HepG2 (cell line): ENCODE data around the gene GFER. TPM values are rescaled to one million over a fixed set of nuclear protein-coding genes. Genes with fewer than 3 reads are reported as not detected.

Source experiments
- DMAP1 ChIP-seq: IDR thresholded peaks from 2 replicates; pipeline ENCODE4 v1.6.1; 2016
- MYNN ChIP-seq: sonication (generic); formaldehyde crosslinking; IDR thresholded peaks from 2 replicates; pipeline ENCODE4 v1.4.0; 2020; ENCODE audit warnings: mild to moderate bottlenecking, low read depth, missing genetic modification reagents
- RAD21 ChIP-seq: fragments of 450-650 bp; formaldehyde crosslinking; IDR thresholded peaks from 2 replicates; pipeline ENCODE4 v1.5.0; 2020; ENCODE audit warnings: mild to moderate bottlenecking
- RBFOX2 ChIP-seq: fragments of 200-400 bp; formaldehyde crosslinking; IDR thresholded peaks from 2 replicates; pipeline ENCODE4 v1.6.1; 2017; ENCODE audit warnings: low read depth, mild to moderate bottlenecking, low read length
- RBM22 ChIP-seq: fragments of 200-400 bp; formaldehyde crosslinking; optimal IDR thresholded peaks from 2 replicates; pipeline ENCODE3; 2017; ENCODE audit warnings: mild to moderate bottlenecking, low read length, moderate library complexity
- SALL1 ChIP-seq: sonication (generic); formaldehyde crosslinking; IDR thresholded peaks from 2 replicates; pipeline ENCODE4 v1.8.0; 2022; ENCODE audit warnings: mild to moderate bottlenecking, missing genetic modification reagents
- SALL2 ChIP-seq: sonication (generic); formaldehyde crosslinking; IDR thresholded peaks from 2 replicates; pipeline ENCODE4 v1.8.1; 2023; ENCODE audit warnings: mild to moderate bottlenecking, missing genetic modification reagents, inconsistent platforms
- ZNF292 ChIP-seq: sonication (generic); formaldehyde crosslinking; IDR thresholded peaks from 2 replicates; pipeline ENCODE4 v1.8.1; 2022; ENCODE audit warnings: mild to moderate bottlenecking, low read depth, missing genetic modification reagents, borderline replicate concordance
- ZNF644 ChIP-seq: IDR thresholded peaks from 2 replicates; pipeline ENCODE4 v1.6.1; 2016; ENCODE audit warnings: low read depth
- ZNF766 ChIP-seq: sonication (generic); formaldehyde crosslinking; IDR thresholded peaks from 2 replicates; pipeline ENCODE4 v1.5.0; 2020; ENCODE audit warnings: missing genetic modification reagents, borderline replicate concordance
- ZNF781 ChIP-seq: sonication (generic); formaldehyde crosslinking; IDR thresholded peaks from 2 replicates; pipeline ENCODE4 v1.5.1; 2020; ENCODE audit warnings: borderline replicate concordance, mild to moderate bottlenecking, missing genetic modification reagents; ENCODE audit errors: not compliant biosample characterization
- polyA plus RNA-seq, 8 experiments: library from polyadenylated mRNA; depleted of rRNA in 3 of 8; stranded (reverse) in 7 of 8; unstranded in 1 of 8; fragments of >200 nt; fragmentation: Illumina TruSeq in 4 of 8; extraction: Trizol in 4 of 8; gene quantifications; 2 replicates each; pipeline versions ENCODE4 v1.2.1 to v1.2.3, GENCODE V29; 2011 to 2016; ENCODE audit warnings: low read depth in 4 of 8, missing spikeins in 1 of 8, mixed read lengths in 1 of 8; ENCODE audit not compliant: insufficient read depth in 1 of 8
- total RNA-seq, 5 experiments: library from RNA; depleted of rRNA; stranded (reverse); fragments of >200 nt; fragmentation: Illumina TruSeq; extraction: Trizol; gene quantifications; 2 replicates each; pipeline ENCODE4 v1.2.3, GENCODE V29; 2016; ENCODE audit warnings: low read depth in 1 of 5
- TF ChIP-seq, protein P1 (sequence below): sonication (generic); formaldehyde crosslinking; IDR thresholded peaks from 2 replicates; pipeline ENCODE4 v1.5.0; 2020; ENCODE audit warnings: missing genetic modification reagents, mild to moderate bottlenecking, borderline replicate concordance
- TF ChIP-seq, protein P2 (sequence below): sonication (generic); formaldehyde crosslinking; IDR thresholded peaks from 2 replicates; pipeline ENCODE4 v1.4.0; 2020; ENCODE audit warnings: missing genetic modification reagents
- TF ChIP-seq, protein P3 (sequence below): sonication (generic); formaldehyde crosslinking; IDR thresholded peaks from 2 replicates; pipeline ENCODE4 v1.4.0; 2020; ENCODE audit warnings: missing genetic modification reagents, borderline replicate concordance
- TF ChIP-seq, protein P4 (sequence below), 2 experiments: IDR thresholded peaks; 2 replicates each; pipeline ENCODE4 v1.6.1; 2011 to 2012; ENCODE audit warnings: low read length in 2 of 2, borderline replicate concordance in 1 of 2, low read depth in 1 of 2, mild to moderate bottlenecking in 1 of 2, moderate library complexity in 1 of 2
- TF ChIP-seq, protein P5 (sequence below): sonication (generic); formaldehyde crosslinking; IDR thresholded peaks from 2 replicates; pipeline ENCODE4 v1.8.1; 2023; ENCODE audit warnings: missing genetic modification reagents, inconsistent platforms, borderline replicate concordance

The GFER gene
- total and polyA plus RNA-seq, 2 of the 13 experiments (the other 11 are each of a cell fraction or from before 2014, with no cell fraction given), result 28.6 to 71.7 TPM

DNA sequence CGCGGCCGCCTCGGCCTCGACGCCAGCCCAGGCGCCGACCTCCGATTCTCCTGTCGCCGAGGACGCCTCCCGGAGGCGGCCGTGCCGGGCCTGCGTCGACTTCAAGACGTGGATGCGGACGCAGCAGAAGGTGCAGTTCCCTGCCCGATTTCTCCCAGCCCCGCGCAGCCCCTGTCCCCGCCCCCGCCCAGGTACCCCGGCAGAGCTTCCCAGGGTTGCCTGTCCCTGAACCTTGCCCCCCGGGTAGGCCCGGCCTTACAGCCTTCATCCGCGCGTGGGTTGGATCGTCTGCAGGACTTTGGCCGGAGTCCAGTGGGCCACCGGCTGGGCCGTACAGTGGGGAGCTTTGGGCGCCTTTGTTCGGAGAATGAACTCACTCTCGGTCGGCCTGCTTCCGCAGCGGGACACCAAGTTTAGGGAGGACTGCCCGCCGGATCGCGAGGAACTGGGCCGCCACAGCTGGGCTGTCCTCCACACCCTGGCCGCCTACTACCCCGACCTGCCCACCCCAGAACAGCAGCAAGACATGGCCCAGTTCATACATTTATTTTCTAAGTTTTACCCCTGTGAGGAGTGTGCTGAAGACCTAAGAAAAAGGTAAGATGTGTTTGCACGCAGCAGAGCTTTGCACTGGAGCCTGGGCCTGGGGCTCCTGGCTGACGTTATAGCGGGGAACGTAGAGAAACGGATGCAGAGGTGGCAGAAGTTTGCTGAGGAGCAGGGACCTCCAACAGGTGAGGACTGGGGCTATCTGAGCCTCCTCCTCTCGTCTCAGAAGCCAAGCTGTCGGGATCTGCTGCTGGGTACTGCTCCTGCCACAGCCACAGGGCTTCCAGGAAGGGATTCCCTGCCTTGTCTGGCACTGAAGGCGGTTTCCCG, 593 bp downstream of the GFER start (continued):
- TF ChIP-seq, protein P1, sequence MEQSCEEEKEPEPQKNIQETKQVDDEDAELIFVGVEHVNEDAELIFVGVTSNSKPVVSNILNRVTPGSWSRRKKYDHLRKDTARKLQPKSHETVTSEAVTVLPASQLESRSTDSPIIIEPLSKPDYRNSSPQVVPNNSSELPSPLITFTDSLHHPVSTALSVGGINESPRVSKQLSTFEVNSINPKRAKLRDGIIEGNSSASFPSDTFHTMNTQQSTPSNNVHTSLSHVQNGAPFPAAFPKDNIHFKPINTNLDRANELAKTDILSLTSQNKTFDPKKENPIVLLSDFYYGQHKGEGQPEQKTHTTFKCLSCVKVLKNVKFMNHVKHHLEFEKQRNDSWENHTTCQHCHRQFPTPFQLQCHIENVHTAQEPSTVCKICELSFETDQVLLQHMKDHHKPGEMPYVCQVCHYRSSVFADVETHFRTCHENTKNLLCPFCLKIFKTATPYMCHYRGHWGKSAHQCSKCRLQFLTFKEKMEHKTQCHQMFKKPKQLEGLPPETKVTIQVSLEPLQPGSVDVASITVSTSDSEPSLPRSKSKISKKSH (CRISPR knock-in tag), result no peak
- TF ChIP-seq RBFOX2 (0 out of 2 replicates have a peak, but pooled peaks have one; percentile 8), ZNF292 (CRISPR knock-in tag) (no peak), ZNF644 (CRISPR knock-in tag) (no peak), ZNF781 (CRISPR knock-in tag) (no peak), RBM22 (no peak), MYNN (CRISPR knock-in tag) (no peak), ZNF766 (CRISPR knock-in tag) (no peak), SALL1 (CRISPR knock-in tag) (peak; percentile 36; the same call in 1 of the 2 replicates), RAD21 (CRISPR knock-in tag) (no peak; the same call in 1 of the 2 replicates), SALL2 (CRISPR knock-in tag) (0 out of 2 replicates have a peak, but pooled peaks have one; percentile 10), DMAP1 (peak; percentile 50; the same call in 1 of the 2 replicates)
- TF ChIP-seq, protein P2, sequence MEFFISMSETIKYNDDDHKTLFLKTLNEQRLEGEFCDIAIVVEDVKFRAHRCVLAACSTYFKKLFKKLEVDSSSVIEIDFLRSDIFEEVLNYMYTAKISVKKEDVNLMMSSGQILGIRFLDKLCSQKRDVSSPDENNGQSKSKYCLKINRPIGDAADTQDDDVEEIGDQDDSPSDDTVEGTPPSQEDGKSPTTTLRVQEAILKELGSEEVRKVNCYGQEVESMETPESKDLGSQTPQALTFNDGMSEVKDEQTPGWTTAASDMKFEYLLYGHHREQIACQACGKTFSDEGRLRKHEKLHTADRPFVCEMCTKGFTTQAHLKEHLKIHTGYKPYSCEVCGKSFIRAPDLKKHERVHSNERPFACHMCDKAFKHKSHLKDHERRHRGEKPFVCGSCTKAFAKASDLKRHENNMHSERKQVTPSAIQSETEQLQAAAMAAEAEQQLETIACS (CRISPR knock-in tag), result no peak
- TF ChIP-seq, protein P3, sequence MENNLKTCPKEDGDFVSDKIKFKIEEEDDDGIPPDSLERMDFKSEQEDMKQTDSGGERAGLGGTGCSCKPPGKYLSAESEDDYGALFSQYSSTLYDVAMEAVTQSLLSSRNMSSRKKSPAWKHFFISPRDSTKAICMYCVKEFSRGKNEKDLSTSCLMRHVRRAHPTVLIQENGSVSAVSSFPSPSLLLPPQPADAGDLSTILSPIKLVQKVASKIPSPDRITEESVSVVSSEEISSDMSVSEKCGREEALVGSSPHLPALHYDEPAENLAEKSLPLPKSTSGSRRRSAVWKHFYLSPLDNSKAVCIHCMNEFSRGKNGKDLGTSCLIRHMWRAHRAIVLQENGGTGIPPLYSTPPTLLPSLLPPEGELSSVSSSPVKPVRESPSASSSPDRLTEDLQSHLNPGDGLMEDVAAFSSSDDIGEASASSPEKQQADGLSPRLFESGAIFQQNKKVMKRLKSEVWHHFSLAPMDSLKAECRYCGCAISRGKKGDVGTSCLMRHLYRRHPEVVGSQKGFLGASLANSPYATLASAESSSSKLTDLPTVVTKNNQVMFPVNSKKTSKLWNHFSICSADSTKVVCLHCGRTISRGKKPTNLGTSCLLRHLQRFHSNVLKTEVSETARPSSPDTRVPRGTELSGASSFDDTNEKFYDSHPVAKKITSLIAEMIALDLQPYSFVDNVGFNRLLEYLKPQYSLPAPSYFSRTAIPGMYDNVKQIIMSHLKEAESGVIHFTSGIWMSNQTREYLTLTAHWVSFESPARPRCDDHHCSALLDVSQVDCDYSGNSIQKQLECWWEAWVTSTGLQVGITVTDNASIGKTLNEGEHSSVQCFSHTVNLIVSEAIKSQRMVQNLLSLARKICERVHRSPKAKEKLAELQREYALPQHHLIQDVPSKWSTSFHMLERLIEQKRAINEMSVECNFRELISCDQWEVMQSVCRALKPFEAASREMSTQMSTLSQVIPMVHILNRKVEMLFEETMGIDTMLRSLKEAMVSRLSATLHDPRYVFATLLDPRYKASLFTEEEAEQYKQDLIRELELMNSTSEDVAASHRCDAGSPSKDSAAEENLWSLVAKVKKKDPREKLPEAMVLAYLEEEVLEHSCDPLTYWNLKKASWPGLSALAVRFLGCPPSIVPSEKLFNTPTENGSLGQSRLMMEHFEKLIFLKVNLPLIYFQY, result no peak
- TF ChIP-seq, protein P4, sequence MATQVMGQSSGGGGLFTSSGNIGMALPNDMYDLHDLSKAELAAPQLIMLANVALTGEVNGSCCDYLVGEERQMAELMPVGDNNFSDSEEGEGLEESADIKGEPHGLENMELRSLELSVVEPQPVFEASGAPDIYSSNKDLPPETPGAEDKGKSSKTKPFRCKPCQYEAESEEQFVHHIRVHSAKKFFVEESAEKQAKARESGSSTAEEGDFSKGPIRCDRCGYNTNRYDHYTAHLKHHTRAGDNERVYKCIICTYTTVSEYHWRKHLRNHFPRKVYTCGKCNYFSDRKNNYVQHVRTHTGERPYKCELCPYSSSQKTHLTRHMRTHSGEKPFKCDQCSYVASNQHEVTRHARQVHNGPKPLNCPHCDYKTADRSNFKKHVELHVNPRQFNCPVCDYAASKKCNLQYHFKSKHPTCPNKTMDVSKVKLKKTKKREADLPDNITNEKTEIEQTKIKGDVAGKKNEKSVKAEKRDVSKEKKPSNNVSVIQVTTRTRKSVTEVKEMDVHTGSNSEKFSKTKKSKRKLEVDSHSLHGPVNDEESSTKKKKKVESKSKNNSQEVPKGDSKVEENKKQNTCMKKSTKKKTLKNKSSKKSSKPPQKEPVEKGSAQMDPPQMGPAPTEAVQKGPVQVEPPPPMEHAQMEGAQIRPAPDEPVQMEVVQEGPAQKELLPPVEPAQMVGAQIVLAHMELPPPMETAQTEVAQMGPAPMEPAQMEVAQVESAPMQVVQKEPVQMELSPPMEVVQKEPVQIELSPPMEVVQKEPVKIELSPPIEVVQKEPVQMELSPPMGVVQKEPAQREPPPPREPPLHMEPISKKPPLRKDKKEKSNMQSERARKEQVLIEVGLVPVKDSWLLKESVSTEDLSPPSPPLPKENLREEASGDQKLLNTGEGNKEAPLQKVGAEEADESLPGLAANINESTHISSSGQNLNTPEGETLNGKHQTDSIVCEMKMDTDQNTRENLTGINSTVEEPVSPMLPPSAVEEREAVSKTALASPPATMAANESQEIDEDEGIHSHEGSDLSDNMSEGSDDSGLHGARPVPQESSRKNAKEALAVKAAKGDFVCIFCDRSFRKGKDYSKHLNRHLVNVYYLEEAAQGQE (IDR thresholded peaks at IDR 0.05; ENCODE audit: borderline replicate concordance in 1 of 2, low read depth in 1 of 2, low read length in 2 of 2), result no peak
- TF ChIP-seq, protein P5, sequence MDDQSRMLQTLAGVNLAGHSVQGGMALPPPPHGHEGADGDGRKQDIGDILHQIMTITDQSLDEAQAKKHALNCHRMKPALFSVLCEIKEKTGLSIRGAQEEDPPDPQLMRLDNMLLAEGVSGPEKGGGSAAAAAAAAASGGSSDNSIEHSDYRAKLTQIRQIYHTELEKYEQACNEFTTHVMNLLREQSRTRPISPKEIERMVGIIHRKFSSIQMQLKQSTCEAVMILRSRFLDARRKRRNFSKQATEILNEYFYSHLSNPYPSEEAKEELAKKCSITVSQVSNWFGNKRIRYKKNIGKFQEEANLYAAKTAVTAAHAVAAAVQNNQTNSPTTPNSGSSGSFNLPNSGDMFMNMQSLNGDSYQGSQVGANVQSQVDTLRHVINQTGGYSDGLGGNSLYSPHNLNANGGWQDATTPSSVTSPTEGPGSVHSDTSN (CRISPR knock-in tag), result no peak; the same call in 1 of the 2 replicates
